Measurements from ENCODE around the gene SCN4B.

SCN4B gene

GRCh38 chr11:118086913-118087768, 65.5 kb downstream of the SCN4B start, which contains the start of gene SMIM35:
Gene SMIM35 (minus strand): TSS chr11:118086963. CDS start chr11:118086757, 206 bp downstream.
- no peak within 1 kb of the TSS for H3K4me3 ChIP-seq
- TF ChIP-seq EZH2 (IDR thresholded peaks at IDR 0.05) (no peak), FOXP2 (optimal IDR thresholded peaks at IDR 0.05; ENCODE audit: control extremely low read depth, extremely low read length, insufficient read depth) (no peak), POLR2AphosphoS5 (IDR thresholded peaks at IDR 0.05; ENCODE audit: borderline replicate concordance, low read depth, low read length) (no peak)
- no peak within 1 kb of the TSS for H3K27ac ChIP-seq
- DNase-seq (ENCODE audit: low read depth, low spot score) = no peak
- no peaks in the 10 kb centered on the region for H3K36me3 ChIP-seq (ENCODE audit: insufficient read depth, low read length)
- H3K9ac ChIP-seq (ENCODE audit: insufficient read length) = no peak within 1 kb of the TSS
- no peaks in the 10 kb centered on the region for H3K9me3 ChIP-seq (ENCODE audit: low read depth, low read length)

- TF ChIP-seq EZH2 (IDR thresholded peaks at IDR 0.05) = no peak
- TF ChIP-seq FOXP2 (optimal IDR thresholded peaks at IDR 0.05; ENCODE audit: control extremely low read depth, extremely low read length, insufficient read depth) = no peak
- no peak for TF ChIP-seq POLR2AphosphoS5 (IDR thresholded peaks at IDR 0.05; ENCODE audit: borderline replicate concordance, low read depth, low read length)
- H3K9me3 ChIP-seq (ENCODE audit: low read depth, low read length) = no peaks in the 10 kb centered on the region
- H3K9ac ChIP-seq (ENCODE audit: insufficient read length) = no peak overlapping the region
- H3K36me3 ChIP-seq (ENCODE audit: insufficient read depth, low read length) = no peaks in the 10 kb centered on the region
- H3K27ac ChIP-seq = no peak overlapping the region
- DNase-seq (ENCODE audit: low read depth, low spot score) = no peak
- no peak overlapping the region for H3K4me3 ChIP-seq
These were observed 68.0 kb downstream of the SCN4B start for GRCh38 chr11:118084656-118085055.

- no peak overlapping the region for H3K27ac ChIP-seq
These were observed 68.4 kb downstream of the SCN4B start for GRCh38 chr11:118084247-118084646.

More at GRCh38 chr11:118084247-118084646, 68.4 kb downstream of the SCN4B start:
- no peak for TF ChIP-seq POLR2AphosphoS5 (IDR thresholded peaks at IDR 0.05; ENCODE audit: borderline replicate concordance, low read depth, low read length)
- no peak for TF ChIP-seq EZH2 (IDR thresholded peaks at IDR 0.05)
- no peak for TF ChIP-seq FOXP2 (optimal IDR thresholded peaks at IDR 0.05; ENCODE audit: control extremely low read depth, extremely low read length, insufficient read depth)
- no peaks in the 10 kb centered on the region for H3K36me3 ChIP-seq (ENCODE audit: insufficient read depth, low read length)
- no peak for DNase-seq (ENCODE audit: low read depth, low spot score)
- H3K9me3 ChIP-seq (ENCODE audit: low read depth, low read length) = no peaks in the 10 kb centered on the region
- no peak overlapping the region for H3K9ac ChIP-seq (ENCODE audit: insufficient read length)
- H3K4me3 ChIP-seq = no peak overlapping the region
